ENCODE results near the gene CST9L.

The CST9L gene

DNA sequence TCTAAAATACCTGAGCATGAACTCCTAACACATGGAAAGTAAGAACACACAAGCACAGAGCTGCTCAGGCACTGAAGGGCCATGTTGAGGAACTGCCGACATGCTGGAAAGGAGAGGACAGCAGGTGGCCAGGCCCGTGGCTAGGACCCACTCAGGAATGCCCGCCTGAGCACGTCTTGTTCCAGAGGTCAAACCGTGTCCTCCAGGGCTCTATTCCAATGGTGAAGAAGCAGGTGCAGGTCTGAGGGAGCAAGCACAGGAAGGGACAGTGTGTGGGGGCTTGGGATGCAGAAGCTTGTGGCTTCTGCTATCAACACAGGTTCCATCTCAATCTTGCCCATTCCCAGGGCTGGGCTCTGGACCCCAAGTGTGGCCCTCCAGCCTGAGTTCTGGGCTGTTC lies 20.7 kb downstream of the CST9L start:
- DNase-seq (ENCODE audit: low read depth in 2 of 2, low spot score in 1 of 2), result no peak

GRCh38 chr20:23546435-23547144 lies 21.7 kb downstream of the CST9L start:
- no peak for DNase-seq (ENCODE audit: low read depth in 2 of 2, low spot score in 1 of 2)

GRCh38 chr20:23544133-23544532 lies 24.2 kb downstream of the CST9L start:
- no peak for DNase-seq (ENCODE audit: low read depth in 2 of 2, low spot score in 1 of 2)

- no peak for DNase-seq (ENCODE audit: low read depth in 2 of 2, low spot score in 1 of 2)
Observed at GRCh38 chr20:23542801-23543200, 25.5 kb downstream of the CST9L start.

- DNase-seq (ENCODE audit: low read depth in 2 of 2, low spot score in 1 of 2), result no peak
Observed at GRCh38 chr20:23541776-23542175, 26.5 kb downstream of the CST9L start.

DNA sequence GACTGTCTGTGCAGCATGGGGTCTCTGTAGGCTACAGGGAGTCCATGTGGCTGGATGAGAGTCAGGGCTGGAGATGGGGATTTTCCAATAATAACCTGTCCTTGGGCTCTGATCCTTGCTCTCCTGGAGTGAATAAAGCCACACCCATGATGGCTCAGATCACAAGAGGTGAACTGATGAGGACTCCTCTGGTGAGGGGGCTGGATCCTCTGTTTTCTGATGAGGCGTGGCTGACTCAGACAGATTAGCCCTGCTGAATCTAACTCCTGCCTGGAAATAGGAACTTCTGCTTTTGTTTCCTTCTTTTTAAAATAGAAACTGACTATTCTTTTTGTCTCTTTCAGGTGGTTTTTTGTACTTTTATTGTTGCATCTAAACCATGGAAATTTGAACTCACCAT lies 27.0 kb downstream of the CST9L start:
- no peak for DNase-seq (ENCODE audit: low read depth in 2 of 2, low spot score in 1 of 2)

- DNase-seq (ENCODE audit: low read depth in 2 of 2, low spot score in 1 of 2), result no peak
Observed at GRCh38 chr20:23540624-23541023, 27.7 kb downstream of the CST9L start.

- no peak for DNase-seq (ENCODE audit: low read depth in 2 of 2, low spot score in 1 of 2)
Observed at GRCh38 chr20:23537030-23537429, 31.3 kb downstream of the CST9L start.

DNA sequence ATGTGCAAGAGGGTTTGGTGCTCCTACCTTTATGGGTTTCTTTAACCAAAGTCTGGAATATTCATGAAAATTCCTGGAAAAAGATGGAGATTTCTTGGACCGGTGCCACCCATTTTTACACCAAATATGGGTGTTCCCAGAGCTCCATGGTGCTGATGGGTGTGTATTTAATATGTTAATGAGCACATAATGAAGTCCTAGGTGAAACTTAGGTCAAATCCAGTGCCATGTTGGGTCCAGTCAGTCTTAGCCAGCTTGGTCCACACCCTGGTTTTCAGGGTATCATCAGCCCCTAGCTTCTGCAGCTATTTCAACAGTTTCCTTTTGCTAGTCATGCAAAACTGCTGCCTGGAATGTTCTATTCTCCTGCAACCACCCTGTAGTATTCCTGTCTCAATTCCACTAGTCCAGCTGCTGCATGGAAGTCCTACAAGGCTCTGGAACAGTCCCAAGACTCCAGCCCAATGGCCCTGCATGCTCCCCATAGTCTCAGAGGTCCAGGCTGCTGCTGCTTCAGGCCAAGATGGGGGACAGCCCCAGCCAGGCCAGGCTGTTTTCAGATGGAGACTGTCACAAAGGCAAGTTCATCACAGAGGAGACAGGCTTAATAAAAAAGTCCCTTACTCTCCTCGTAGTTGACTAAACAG lies 31.8 kb downstream of the CST9L start:
- no peak for DNase-seq (ENCODE audit: low read depth in 2 of 2, low spot score in 1 of 2)

DNA sequence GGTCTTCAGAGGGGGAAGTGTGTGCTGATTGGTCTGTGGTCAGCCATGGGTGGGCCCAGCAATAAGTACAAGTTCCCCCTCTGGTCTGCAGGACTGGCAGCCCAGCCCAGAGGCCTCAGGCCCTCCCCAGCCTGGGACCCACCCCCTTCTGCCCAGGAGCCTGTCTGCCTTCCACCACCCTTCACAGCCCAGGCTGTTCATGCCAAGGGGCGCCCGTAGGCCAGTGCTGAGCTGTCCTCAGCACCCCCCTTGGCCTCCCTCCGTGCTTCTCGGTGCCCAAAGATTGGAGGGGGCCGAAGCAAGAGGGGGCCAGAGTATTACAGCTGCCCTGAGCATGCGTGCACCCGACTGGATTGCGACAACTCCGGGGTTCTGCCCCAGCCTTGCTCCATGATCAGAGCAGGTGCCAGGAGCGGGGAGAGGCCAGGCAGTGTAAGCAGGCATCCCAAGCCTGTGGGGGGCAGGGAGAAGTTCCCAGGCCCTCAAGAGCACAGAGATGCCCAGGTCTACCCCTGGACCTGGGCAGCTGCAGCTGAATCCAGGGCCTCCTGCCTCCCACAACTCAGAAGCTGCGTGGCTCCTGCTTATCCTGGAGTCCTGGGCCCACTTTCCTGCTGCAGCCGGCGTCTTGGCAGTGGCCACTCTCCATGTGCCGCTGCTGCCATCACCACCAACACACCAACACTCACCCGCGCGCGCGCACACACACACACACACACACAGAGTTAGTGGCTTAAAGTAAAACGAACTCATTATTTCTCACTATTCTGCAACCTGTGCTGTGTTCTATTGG lies 33.3 kb downstream of the CST9L start:
- DNase-seq (ENCODE audit: low read depth in 2 of 2, low spot score in 1 of 2), result no peak

DNA sequence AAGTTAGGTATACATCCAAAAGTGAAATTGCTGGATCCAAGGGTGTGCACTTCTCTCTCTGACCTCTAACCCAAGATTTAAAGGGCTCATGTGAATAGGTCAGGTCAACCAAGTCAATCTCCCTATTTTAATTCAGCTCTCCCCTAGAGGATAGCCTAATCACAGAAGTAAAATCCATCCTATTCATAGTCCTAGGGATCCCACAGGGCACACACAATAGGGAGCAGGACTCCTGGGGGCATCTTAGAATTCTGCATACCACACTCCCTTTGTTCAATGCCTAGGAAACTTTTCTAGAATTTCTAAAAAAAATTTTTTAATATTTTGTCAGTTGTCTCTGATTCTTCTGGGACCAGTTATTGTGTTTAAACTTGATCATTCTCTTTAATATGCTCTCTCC lies 35.1 kb downstream of the CST9L start:
- DNase-seq (ENCODE audit: low read depth in 2 of 2, low spot score in 1 of 2), result no peak

DNA sequence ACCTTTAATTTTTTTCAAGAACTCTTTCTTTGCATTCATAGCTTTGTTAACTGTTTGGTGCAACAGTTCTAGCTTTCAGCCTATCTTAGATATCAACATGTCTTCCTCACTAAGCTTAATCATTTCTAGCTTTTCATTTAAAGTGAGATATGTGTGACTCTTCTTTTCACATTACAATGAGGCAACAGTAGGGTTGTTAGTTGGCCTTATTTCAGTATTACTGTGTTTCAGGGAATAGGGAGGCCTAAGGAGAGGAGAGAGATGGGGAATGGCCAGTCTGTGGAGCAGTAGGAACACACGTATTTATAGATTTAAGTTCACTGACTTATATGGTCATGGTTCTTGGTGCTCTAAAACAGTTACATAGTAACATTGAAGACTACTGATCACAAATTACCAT lies 35.8 kb downstream of the CST9L start:
- DNase-seq (ENCODE audit: low read depth in 2 of 2, low spot score in 1 of 2), result no peak

GRCh38 chr20:23530937-23531567 lies 37.2 kb downstream of the CST9L start:
- DNase-seq (ENCODE audit: low read depth in 2 of 2, low spot score in 1 of 2), result no peak

GRCh38 chr20:23528867-23529431 lies 39.3 kb downstream of the CST9L start:
- DNase-seq (ENCODE audit: low read depth in 2 of 2, low spot score in 1 of 2), result no peak

- DNase-seq (ENCODE audit: low read depth in 2 of 2, low spot score in 1 of 2), result no peak
Observed at GRCh38 chr20:23526850-23527249, 41.4 kb downstream of the CST9L start.

DNA sequence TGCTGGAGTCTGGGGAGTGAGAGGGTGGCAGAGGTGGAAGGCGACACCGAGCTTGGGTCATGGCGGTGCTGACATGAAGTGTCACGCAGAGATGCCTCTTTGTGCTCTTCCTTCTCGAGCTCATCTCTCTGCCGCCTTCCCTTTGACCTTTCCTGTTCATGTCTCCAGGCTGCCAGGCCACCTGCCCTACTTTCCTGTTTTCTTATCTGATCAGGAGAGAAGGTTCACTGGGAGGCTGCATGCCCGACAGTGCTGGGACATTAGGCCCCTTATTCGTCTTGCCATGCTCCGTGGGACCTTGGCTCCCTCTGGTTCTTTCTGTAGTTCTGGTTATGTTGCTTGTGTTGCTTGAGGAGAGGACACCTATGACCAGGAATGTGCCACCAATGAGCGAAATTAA lies 44.1 kb downstream of the CST9L start:
- no peak for DNase-seq (ENCODE audit: low read depth in 2 of 2, low spot score in 1 of 2)

DNA sequence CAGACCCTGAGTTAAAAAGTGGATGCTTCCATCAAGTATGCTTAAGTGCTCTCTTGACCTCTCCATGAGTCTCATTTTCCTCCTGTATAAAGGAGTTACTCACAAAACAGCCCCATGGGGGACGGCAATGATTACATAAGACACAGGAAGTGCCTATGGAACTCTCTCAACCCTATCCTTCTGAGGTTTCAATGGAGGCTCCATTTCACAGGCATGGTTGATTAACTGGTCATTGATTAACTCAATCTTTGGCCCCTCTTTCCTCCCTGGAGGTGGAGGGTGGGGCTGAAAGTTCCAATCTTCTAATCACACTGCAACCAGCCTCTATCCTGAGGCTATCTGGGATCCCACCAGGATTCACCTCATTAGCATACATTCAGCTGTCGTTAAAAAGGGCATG lies 48.1 kb downstream of the CST9L start:
- no peak for DNase-seq (ENCODE audit: low read depth in 2 of 2, low spot score in 1 of 2)

GRCh38 chr20:23519556-23519955 lies 48.7 kb downstream of the CST9L start:
- no peak for DNase-seq (ENCODE audit: low read depth in 2 of 2, low spot score in 1 of 2)

GRCh38 chr20:23517719-23518118 lies 50.6 kb downstream of the CST9L start:
- DNase-seq (ENCODE audit: low read depth in 2 of 2, low spot score in 1 of 2), result no peak

- no peak for DNase-seq (ENCODE audit: low read depth in 2 of 2, low spot score in 1 of 2)
Observed at GRCh38 chr20:23515250-23515939, 52.9 kb downstream of the CST9L start.

DNA sequence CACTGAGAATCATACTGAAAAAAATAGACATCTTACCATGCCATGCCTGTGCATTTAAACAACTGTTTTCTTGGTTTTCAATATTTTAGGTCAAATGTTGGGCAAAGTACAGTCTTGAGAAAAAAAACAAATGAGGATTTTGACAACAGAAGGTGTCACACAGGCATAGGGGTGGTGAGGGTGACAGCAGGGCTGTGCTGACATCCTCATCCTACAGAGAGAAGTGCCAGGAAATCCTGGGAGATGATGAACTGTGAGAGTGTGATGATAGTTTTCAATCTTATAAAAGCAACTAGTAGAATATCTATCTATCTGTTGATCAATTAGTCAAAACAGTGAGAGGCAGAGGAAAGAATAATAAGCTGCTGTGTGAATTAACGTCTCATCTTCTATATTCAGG lies 53.4 kb downstream of the CST9L start:
- no peak for DNase-seq (ENCODE audit: low read depth in 2 of 2, low spot score in 1 of 2)

Measured in stimulated activated CD8-positive, alpha-beta memory T cell treated with anti-CD3 and anti-CD28 coated beads, Interleukin-4, amount 100 ng/mL, for 4 hours (primary cell).